ENCODE measurements around the gene ZNF736. TPM values are rescaled to one million over a fixed set of nuclear protein-coding genes. Genes with fewer than 3 reads are reported as not detected.
"Not testable (repeated sequence)": the region's sequence is repeated elsewhere in the genome, so short reads cannot be mapped to it uniquely, and the experiment has no call there.

Gene ZNF736
- total RNA-seq, result not detected in 2 replicates
- long read RNA-seq, result 0 reads

GRCh38 chr7:64313740-64314491 lies at the start of gene ZNF736:
ZNF736 (plus strand) TSS chr7:64313961; CDS start chr7:64314151, 190 bp downstream.
- Mint-ChIP-seq H3K9me3 (peaks cover 6% of the 10 kb centered on the region), H3K4me3 (no peak within 1 kb of the TSS)
- DNase-seq (ENCODE audit: low read depth, low spot score), result no peak

GRCh38 chr7:64266341-64266919 lies 47.3 kb upstream of the ZNF736 start:
- peaks cover 14% of the 10 kb centered on the region for H3K9me3 Mint-ChIP-seq
- H3K36me3 Mint-ChIP-seq (ENCODE audit: low read depth), result peaks cover 9% of the 10 kb centered on the region
- no peak for DNase-seq (ENCODE audit: low read depth, low spot score)
- TF ChIP-seq, protein P1, sequence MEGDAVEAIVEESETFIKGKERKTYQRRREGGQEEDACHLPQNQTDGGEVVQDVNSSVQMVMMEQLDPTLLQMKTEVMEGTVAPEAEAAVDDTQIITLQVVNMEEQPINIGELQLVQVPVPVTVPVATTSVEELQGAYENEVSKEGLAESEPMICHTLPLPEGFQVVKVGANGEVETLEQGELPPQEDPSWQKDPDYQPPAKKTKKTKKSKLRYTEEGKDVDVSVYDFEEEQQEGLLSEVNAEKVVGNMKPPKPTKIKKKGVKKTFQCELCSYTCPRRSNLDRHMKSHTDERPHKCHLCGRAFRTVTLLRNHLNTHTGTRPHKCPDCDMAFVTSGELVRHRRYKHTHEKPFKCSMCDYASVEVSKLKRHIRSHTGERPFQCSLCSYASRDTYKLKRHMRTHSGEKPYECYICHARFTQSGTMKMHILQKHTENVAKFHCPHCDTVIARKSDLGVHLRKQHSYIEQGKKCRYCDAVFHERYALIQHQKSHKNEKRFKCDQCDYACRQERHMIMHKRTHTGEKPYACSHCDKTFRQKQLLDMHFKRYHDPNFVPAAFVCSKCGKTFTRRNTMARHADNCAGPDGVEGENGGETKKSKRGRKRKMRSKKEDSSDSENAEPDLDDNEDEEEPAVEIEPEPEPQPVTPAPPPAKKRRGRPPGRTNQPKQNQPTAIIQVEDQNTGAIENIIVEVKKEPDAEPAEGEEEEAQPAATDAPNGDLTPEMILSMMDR (conservative IDR thresholded peaks at IDR 0.05), result no peak
- H3K4me3 Mint-ChIP-seq, result no peak overlapping the region
- no peak overlapping the region for H3K27ac Mint-ChIP-seq (ENCODE audit: unreplicated experiment)
- H3K27me3 Mint-ChIP-seq (ENCODE audit: low read depth), result no peaks in the 10 kb centered on the region
- no peaks in the 10 kb centered on the region for H3K4me1 Mint-ChIP-seq

More at GRCh38 chr7:64313740-64314491, at the start of gene ZNF736:
- Mint-ChIP-seq H3K27ac (ENCODE audit: unreplicated experiment) (no peak within 1 kb of the TSS), H3K4me1 (no peaks in the 10 kb centered on the region), H3K36me3 (ENCODE audit: low read depth) (peaks cover 1% of the 10 kb centered on the region), H3K27me3 (ENCODE audit: low read depth) (no peaks in the 10 kb centered on the region)
- TF ChIP-seq, protein P1 (conservative IDR thresholded peaks at IDR 0.05), result no peak

GRCh38 chr7:64277630-64278029 lies 36.1 kb upstream of the ZNF736 start:
- Mint-ChIP-seq H3K27me3 (ENCODE audit: low read depth) (no peaks in the 10 kb centered on the region), H3K4me1 (no peaks in the 10 kb centered on the region), H3K4me3 (no peak overlapping the region), H3K36me3 (ENCODE audit: low read depth) (no peaks in the 10 kb centered on the region), H3K9me3 (peaks cover 10% of the 10 kb centered on the region), H3K27ac (ENCODE audit: unreplicated experiment) (no peak overlapping the region)
- DNase-seq (ENCODE audit: low read depth, low spot score), result no peak
- TF ChIP-seq, protein P1 (conservative IDR thresholded peaks at IDR 0.05), result no peak

GRCh38 chr7:64294701-64295420 lies 18.9 kb upstream of the ZNF736 start:
- Mint-ChIP-seq H3K9me3 (peaks cover 29% of the 10 kb centered on the region), H3K27me3 (ENCODE audit: low read depth) (no peaks in the 10 kb centered on the region), H3K4me1 (no peaks in the 10 kb centered on the region), H3K27ac (ENCODE audit: unreplicated experiment) (no peak overlapping the region), H3K36me3 (ENCODE audit: low read depth) (peaks cover 4% of the 10 kb centered on the region), H3K4me3 (no peak overlapping the region)
- DNase-seq (ENCODE audit: low read depth, low spot score), result no peak
- TF ChIP-seq, protein P1 (conservative IDR thresholded peaks at IDR 0.05), result no peak

GRCh38 chr7:64297418-64297817 lies 16.3 kb upstream of the ZNF736 start:
- not testable (repeated sequence) for H3K27ac Mint-ChIP-seq (ENCODE audit: unreplicated experiment); DNase-seq (ENCODE audit: low read depth, low spot score); H3K36me3 Mint-ChIP-seq (ENCODE audit: low read depth); H3K27me3 Mint-ChIP-seq (ENCODE audit: low read depth); H3K4me3 Mint-ChIP-seq; H3K4me1 Mint-ChIP-seq
- H3K9me3 Mint-ChIP-seq, result peaks cover 32% of the 10 kb centered on the region
